ENCODE results near the gene CBLN3. TPM values are rescaled to one million over a fixed set of nuclear protein-coding genes. Genes with fewer than 3 reads are reported as not detected.
A peak's percentile ranks its signal among the peaks of the same experiment; 100 is the strongest.
"Not testable (repeated sequence)": the region's sequence is repeated elsewhere in the genome, so short reads cannot be mapped to it uniquely, and the experiment has no call there.

CBLN3 gene
- total RNA-seq = 0.86 and 1.8 TPM in 2 replicates

- DNase-seq (ENCODE audit: low read depth, low spot score) = peak; percentile 81
These were observed at the start of gene CBLN3, which contains the start of gene KHNYN for GRCh38 chr14:24429395-24430142. CBLN3 (minus strand) TSS chr14:24429668; CDS start chr14:24429054, 614 bp downstream. KHNYN (plus strand) TSS chr14:24429954; CDS start chr14:24430731, 777 bp downstream.

GRCh38 chr14:24475261-24475660 lies 45.8 kb upstream of the CBLN3 start:
- no peak for DNase-seq (ENCODE audit: low read depth, low spot score)

- no peak for DNase-seq (ENCODE audit: low read depth, low spot score)
These were observed 43.7 kb upstream of the CBLN3 start for GRCh38 chr14:24473211-24473610.

GRCh38 chr14:24470450-24470849 lies 41.0 kb upstream of the CBLN3 start:
- not testable (repeated sequence) for DNase-seq (ENCODE audit: low read depth, low spot score)

GRCh38 chr14:24465805-24466204 lies 36.3 kb upstream of the CBLN3 start:
- no peak for DNase-seq (ENCODE audit: low read depth, low spot score)

- DNase-seq (ENCODE audit: low read depth, low spot score) = no peak
These were observed 35.9 kb upstream of the CBLN3 start for GRCh38 chr14:24465368-24465767.

- no peak for DNase-seq (ENCODE audit: low read depth, low spot score)
These were observed 34.7 kb upstream of the CBLN3 start for GRCh38 chr14:24463884-24464785.

GRCh38 chr14:24463017-24463883 lies 33.8 kb upstream of the CBLN3 start:
- no peak for DNase-seq (ENCODE audit: low read depth, low spot score)

GRCh38 chr14:24461336-24461735 lies 31.9 kb upstream of the CBLN3 start:
- DNase-seq (ENCODE audit: low read depth, low spot score) = no peak

- no peak for DNase-seq (ENCODE audit: low read depth, low spot score)
These were observed 29.9 kb upstream of the CBLN3 start for GRCh38 chr14:24459331-24459730.

- DNase-seq (ENCODE audit: low read depth, low spot score) = peak; percentile 48
These were observed 29.3 kb upstream of the CBLN3 start for GRCh38 chr14:24458736-24459135.

- DNase-seq (ENCODE audit: low read depth, low spot score) = no peak
These were observed 27.5 kb upstream of the CBLN3 start for GRCh38 chr14:24456980-24457379.

- not testable (repeated sequence) for DNase-seq (ENCODE audit: low read depth, low spot score)
These were observed 21.4 kb upstream of the CBLN3 start for GRCh38 chr14:24450828-24451227.

- DNase-seq (ENCODE audit: low read depth, low spot score) = no peak
These were observed 13.7 kb upstream of the CBLN3 start for GRCh38 chr14:24443053-24443665.

- DNase-seq (ENCODE audit: low read depth, low spot score) = peak; percentile 96
These were observed 13.0 kb upstream of the CBLN3 start, which contains the start of gene SDR39U1 for GRCh38 chr14:24442240-24443052. SDR39U1 (minus strand) TSS chr14:24442776; CDS start chr14:24442769, 7 bp downstream.

GRCh38 chr14:24441904-24442239 lies 12.4 kb upstream of the CBLN3 start:
- no peak for DNase-seq (ENCODE audit: low read depth, low spot score)

- DNase-seq (ENCODE audit: low read depth, low spot score) = no peak
These were observed 12.0 kb upstream of the CBLN3 start for GRCh38 chr14:24441485-24441884.

GRCh38 chr14:24440606-24441399 lies 11.3 kb upstream of the CBLN3 start:
- no peak for DNase-seq (ENCODE audit: low read depth, low spot score)
